Dendritic cell treated with granulocyte-macrophage colony-stimulating factor and Interleukin-4, amounts not matched to agents 40 ng/mL and 50 ng/mL, for 4 days (primary cell): ENCODE results near the gene OR4S2.

Experiments
- H3K27ac Mint-ChIP-seq: one replicate; pipeline ENCODE4 v1.8.0; 2022; ENCODE audit warnings: mild to moderate bottlenecking, mixed read lengths
- H3K27me3 Mint-ChIP-seq: one replicate; pipeline ENCODE4 v1.8.0; 2022; ENCODE audit warnings: mild to moderate bottlenecking, mixed read lengths
- H3K36me3 Mint-ChIP-seq: one replicate; pipeline ENCODE4 v1.8.0; 2022; ENCODE audit warnings: low read depth, mixed read lengths
- H3K4me1 Mint-ChIP-seq: one replicate; pipeline ENCODE4 v1.8.0; 2022; ENCODE audit warnings: low read depth, mixed read lengths
- H3K4me3 Mint-ChIP-seq: one replicate; pipeline ENCODE4 v1.8.0; 2022; ENCODE audit warnings: mild to moderate bottlenecking, moderate library complexity, mixed read lengths
- H3K9me3 Mint-ChIP-seq: one replicate; pipeline ENCODE4 v1.8.0; 2022; ENCODE audit warnings: mixed read lengths
- intact Hi-C: fragments of 100-400 bp; cut with micrococcal nuclease; formaldehyde crosslinking; loops from one replicate; pipeline ENCODE4 v1.15.0; 2022

Gene OR4S2

GRCh38 chr11:55648027-55648426, at the start of gene OR4S2:
Gene OR4S2 (plus strand): TSS chr11:55648327. CDS start chr11:55650904, 2,577 bp downstream.
- H3K4me1 Mint-ChIP-seq: no peaks in the 10 kb centered on the region
- H3K4me3 Mint-ChIP-seq: no peak within 1 kb of the TSS
- H3K36me3 Mint-ChIP-seq: no peaks in the 10 kb centered on the region
- H3K27me3 Mint-ChIP-seq: no peaks in the 10 kb centered on the region
- no peak within 1 kb of the TSS for H3K27ac Mint-ChIP-seq
- intact Hi-C loops: no loop called here
- peaks cover 26% of the 10 kb centered on the region for H3K9me3 Mint-ChIP-seq

GRCh38 chr11:55607545-55607944, 40.6 kb upstream of the OR4S2 start, which contains the start of gene OR4C11:
Gene OR4C11 (minus strand): TSS chr11:55607645. CDS start chr11:55604373, 3,272 bp downstream.
- intact Hi-C loops: no loop called here
- Mint-ChIP-seq H3K9me3 (peaks cover 46% of the 10 kb centered on the region), H3K4me1 (no peaks in the 10 kb centered on the region), H3K4me3 (no peak within 1 kb of the TSS), H3K27me3 (no peaks in the 10 kb centered on the region), H3K36me3 (no peaks in the 10 kb centered on the region), H3K27ac (no peak within 1 kb of the TSS)

- Mint-ChIP-seq H3K9me3 (peaks cover 83% of the 10 kb centered on the region), H3K4me1 (no peaks in the 10 kb centered on the region), H3K27me3 (no peaks in the 10 kb centered on the region), H3K4me3 (no peak overlapping the region), H3K36me3 (no peaks in the 10 kb centered on the region), H3K27ac (no peak overlapping the region)
- intact Hi-C loops: no loop called here
These were observed 23.6 kb upstream of the OR4S2 start for GRCh38 chr11:55624531-55624930.

GRCh38 chr11:55634813-55635212, 13.3 kb upstream of the OR4S2 start, which contains the start of gene OR4P4:
Gene OR4P4 (plus strand): TSS chr11:55635113.
- peaks cover 58% of the 10 kb centered on the region for H3K9me3 Mint-ChIP-seq
- H3K27ac Mint-ChIP-seq: no peak within 1 kb of the TSS
- H3K4me3 Mint-ChIP-seq: no peak within 1 kb of the TSS
- H3K27me3 Mint-ChIP-seq: no peaks in the 10 kb centered on the region
- no peaks in the 10 kb centered on the region for H3K4me1 Mint-ChIP-seq
- no peaks in the 10 kb centered on the region for H3K36me3 Mint-ChIP-seq
- intact Hi-C loops: no loop called here

GRCh38 chr11:55652560-55652959, 4.4 kb downstream of the OR4S2 start:
- Mint-ChIP-seq H3K4me3 (no peak overlapping the region), H3K36me3 (no peaks in the 10 kb centered on the region), H3K9me3 (peaks cover 32% of the 10 kb centered on the region), H3K27me3 (no peaks in the 10 kb centered on the region), H3K27ac (no peak overlapping the region), H3K4me1 (no peaks in the 10 kb centered on the region)
- intact Hi-C loops: no loop called here

- intact Hi-C loops: no loop called here
These were observed 7.0 kb downstream of the OR4S2 start for GRCh38 chr11:55655096-55655495.

GRCh38 chr11:55658031-55658573, 10.0 kb downstream of the OR4S2 start:
- intact Hi-C loops: no loop called here
- no peaks in the 10 kb centered on the region for H3K4me1 Mint-ChIP-seq
- no peaks in the 10 kb centered on the region for H3K36me3 Mint-ChIP-seq
- H3K27me3 Mint-ChIP-seq: no peaks in the 10 kb centered on the region
- peaks cover 41% of the 10 kb centered on the region for H3K9me3 Mint-ChIP-seq
- no peak overlapping the region for H3K4me3 Mint-ChIP-seq
- no peak overlapping the region for H3K27ac Mint-ChIP-seq

More at GRCh38 chr11:55655096-55655495, 7.0 kb downstream of the OR4S2 start:
- no peaks in the 10 kb centered on the region for H3K27me3 Mint-ChIP-seq
- H3K9me3 Mint-ChIP-seq: peaks cover 42% of the 10 kb centered on the region
- H3K36me3 Mint-ChIP-seq: no peaks in the 10 kb centered on the region
- no peaks in the 10 kb centered on the region for H3K4me1 Mint-ChIP-seq
- no peak overlapping the region for H3K27ac Mint-ChIP-seq
- no peak overlapping the region for H3K4me3 Mint-ChIP-seq

- Mint-ChIP-seq H3K36me3 (no peaks in the 10 kb centered on the region), H3K27ac (no peak overlapping the region), H3K4me1 (no peaks in the 10 kb centered on the region), H3K4me3 (no peak overlapping the region), H3K27me3 (no peaks in the 10 kb centered on the region), H3K9me3 (peaks cover 42% of the 10 kb centered on the region)
- intact Hi-C loops: no loop called here
These were observed 10.5 kb downstream of the OR4S2 start for GRCh38 chr11:55658608-55659007.

- intact Hi-C loops: no loop called here
These were observed 13.8 kb downstream of the OR4S2 start, which contains the start of gene OR4C6 for GRCh38 chr11:55661901-55662300. Gene OR4C6 (plus strand): TSS chr11:55662201. CDS start chr11:55665167, 2,966 bp downstream.

GRCh38 chr11:55669376-55669775, 21.2 kb downstream of the OR4S2 start:
- intact Hi-C loops: no loop called here
- Mint-ChIP-seq H3K27me3 (no peaks in the 10 kb centered on the region), H3K27ac (no peak overlapping the region), H3K4me3 (no peak overlapping the region), H3K9me3 (peaks cover 22% of the 10 kb centered on the region), H3K4me1 (no peaks in the 10 kb centered on the region), H3K36me3 (no peaks in the 10 kb centered on the region)

More at GRCh38 chr11:55661901-55662300, 13.8 kb downstream of the OR4S2 start, which contains the start of gene OR4C6:
- H3K27me3 Mint-ChIP-seq: no peaks in the 10 kb centered on the region
- no peak within 1 kb of the TSS for H3K4me3 Mint-ChIP-seq
- H3K4me1 Mint-ChIP-seq: no peaks in the 10 kb centered on the region
- no peaks in the 10 kb centered on the region for H3K36me3 Mint-ChIP-seq
- no peak within 1 kb of the TSS for H3K27ac Mint-ChIP-seq
- H3K9me3 Mint-ChIP-seq: peaks cover 44% of the 10 kb centered on the region

- H3K27me3 Mint-ChIP-seq: no peaks in the 10 kb centered on the region
- no peaks in the 10 kb centered on the region for H3K4me1 Mint-ChIP-seq
- peaks cover 21% of the 10 kb centered on the region for H3K9me3 Mint-ChIP-seq
- intact Hi-C loops: no loop called here
- no peak overlapping the region for H3K27ac Mint-ChIP-seq
- no peak overlapping the region for H3K4me3 Mint-ChIP-seq
- no peaks in the 10 kb centered on the region for H3K36me3 Mint-ChIP-seq
These were observed 25.7 kb downstream of the OR4S2 start for GRCh38 chr11:55673860-55674259.

GRCh38 chr11:55697817-55698216, 49.7 kb downstream of the OR4S2 start:
- Mint-ChIP-seq H3K36me3 (no peaks in the 10 kb centered on the region), H3K4me3 (no peak overlapping the region), H3K27ac (no peak overlapping the region), H3K9me3 (peaks cover 20% of the 10 kb centered on the region), H3K4me1 (no peaks in the 10 kb centered on the region), H3K27me3 (no peaks in the 10 kb centered on the region)
- intact Hi-C loops: no loop called here

GRCh38 chr11:55701429-55701828, 53.3 kb downstream of the OR4S2 start:
- intact Hi-C loops: no loop called here
- Mint-ChIP-seq H3K4me3 (no peak overlapping the region), H3K27ac (no peak overlapping the region), H3K36me3 (no peaks in the 10 kb centered on the region), H3K27me3 (no peaks in the 10 kb centered on the region), H3K9me3 (peaks cover 45% of the 10 kb centered on the region), H3K4me1 (no peaks in the 10 kb centered on the region)
